Gastroesophageal sphincter (tissue), 3 donors: Measurements from ENCODE around the gene ADAM12.

Experiments
- EP300 ChIP-seq: sonication (generic); formaldehyde crosslinking; IDR thresholded peaks from one replicate; pipeline ENCODE4 v1.6.1; 2017; ENCODE audit warnings: antibody characterized with exemption, mild to moderate bottlenecking
- POLR2A ChIP-seq, 2 donors: fragments of 450-650 bp; IDR thresholded peaks; one replicate each; pipeline ENCODE4 v1.6.1; 2017; ENCODE audit warnings: antibody characterized with exemption in 2 of 2, mild to moderate bottlenecking in 2 of 2, moderate library complexity in 1 of 2
- TF ChIP-seq, protein P1 (sequence below), 4 experiments: fragments of 200-600 bp in 2 of 4; fragments of 450-650 bp in 2 of 4; sonication (generic) in 1 of 4; IDR thresholded peaks; one replicate each; pipeline ENCODE4 v1.5.1; 2017 to 2019; ENCODE audit warnings: antibody characterized with exemption in 4 of 4, mild to moderate bottlenecking in 2 of 4, moderate library complexity in 2 of 4

DNA sequence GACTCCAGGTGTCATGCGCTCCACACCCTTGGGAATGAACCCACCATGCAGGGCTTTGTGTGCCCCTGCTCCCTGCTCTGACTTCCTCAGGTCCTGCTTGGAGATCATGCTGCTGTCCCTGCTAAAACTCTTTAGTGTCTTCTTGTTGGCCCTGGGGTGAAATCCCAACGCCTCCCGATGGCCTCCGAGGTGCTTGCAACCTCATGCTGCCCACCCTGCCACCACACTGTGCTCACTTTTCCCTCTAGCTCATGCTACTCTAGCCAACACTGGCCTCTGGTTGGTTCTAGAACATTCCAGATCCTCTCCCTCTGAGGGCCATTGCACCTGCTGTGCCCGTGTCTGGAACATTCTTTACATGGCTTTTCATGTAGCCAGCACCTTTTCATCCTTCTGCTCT lies 227.7 kb downstream of the ADAM12 start:
- TF ChIP-seq, protein P1, sequence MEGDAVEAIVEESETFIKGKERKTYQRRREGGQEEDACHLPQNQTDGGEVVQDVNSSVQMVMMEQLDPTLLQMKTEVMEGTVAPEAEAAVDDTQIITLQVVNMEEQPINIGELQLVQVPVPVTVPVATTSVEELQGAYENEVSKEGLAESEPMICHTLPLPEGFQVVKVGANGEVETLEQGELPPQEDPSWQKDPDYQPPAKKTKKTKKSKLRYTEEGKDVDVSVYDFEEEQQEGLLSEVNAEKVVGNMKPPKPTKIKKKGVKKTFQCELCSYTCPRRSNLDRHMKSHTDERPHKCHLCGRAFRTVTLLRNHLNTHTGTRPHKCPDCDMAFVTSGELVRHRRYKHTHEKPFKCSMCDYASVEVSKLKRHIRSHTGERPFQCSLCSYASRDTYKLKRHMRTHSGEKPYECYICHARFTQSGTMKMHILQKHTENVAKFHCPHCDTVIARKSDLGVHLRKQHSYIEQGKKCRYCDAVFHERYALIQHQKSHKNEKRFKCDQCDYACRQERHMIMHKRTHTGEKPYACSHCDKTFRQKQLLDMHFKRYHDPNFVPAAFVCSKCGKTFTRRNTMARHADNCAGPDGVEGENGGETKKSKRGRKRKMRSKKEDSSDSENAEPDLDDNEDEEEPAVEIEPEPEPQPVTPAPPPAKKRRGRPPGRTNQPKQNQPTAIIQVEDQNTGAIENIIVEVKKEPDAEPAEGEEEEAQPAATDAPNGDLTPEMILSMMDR (IDR thresholded peaks at IDR 0.05): no peak
- TF ChIP-seq POLR2A (IDR thresholded peaks at IDR 0.05): no peak
- TF ChIP-seq EP300: no peak
